B cell (primary cell): ENCODE measurements around the gene PRR33. TPM values are rescaled to one million over a fixed set of nuclear protein-coding genes. Genes with fewer than 3 reads are reported as not detected.

Experiments used
- ATAC-seq: fragments of 200-7000 bp; cut with Tn5 transposase; one replicate; pipeline ENCODE4 v1.10.0; 2021; ENCODE audit warnings: low read depth, mild to moderate bottlenecking, moderate number of reproducible peaks, moderate library complexity
- CTCF ChIA-PET: fragments of 350-600 bp; sonication (Branson Sonifier 250); formaldehyde crosslinking; loops from one replicate; lab custom pipeline; 2021; ENCODE audit warnings: antibody characterized with exemption, inconsistent platforms; lab: Charles Lee
- POLR2A ChIA-PET: fragments of 350-600 bp; sonication (Branson Sonifier 250); formaldehyde crosslinking; loops from one replicate; lab custom pipeline; 2021; ENCODE audit warnings: antibody characterized with exemption; lab: Charles Lee
- DNase-seq: peaks from one replicate; pipeline ENCODE4 v3.0.0; 2013
- H2AFZ ChIP-seq: 2 replicates; pipeline ENCODE4 v1.6.1; 2012; ENCODE audit warnings: mild to moderate bottlenecking, low read depth, low read length; ENCODE audit not compliant: insufficient read depth, poor library complexity, severe bottlenecking
- H3K27ac ChIP-seq, 2 donors: 1 replicate in 1 of 2; 2 replicates in 1 of 2; pipeline ENCODE4 v1.5.1; 2012 to 2013; ENCODE audit warnings: low read length in 2 of 2, mild to moderate bottlenecking in 2 of 2, moderate library complexity in 1 of 2
- H3K27me3 ChIP-seq, 4 experiments: fragments of 200-600 bp in 1 of 4; sonication (generic) in 1 of 4; replicated peaks in 1 of 4; 1 replicate in 2 of 4; 2 replicates in 2 of 4; pipeline versions ENCODE4 v1.6.1 to v1.7.0; 2013 to 2016; ENCODE audit warnings: low read length in 3 of 4, mild to moderate bottlenecking in 2 of 4, mixed read lengths in 1 of 4, moderate library complexity in 1 of 4; ENCODE audit not compliant: insufficient read depth in 4 of 4, control insufficient read depth in 3 of 4; ENCODE audit errors: control extremely low read depth in 1 of 4
- H3K36me3 ChIP-seq, 2 experiments: replicated peaks in 1 of 2; 1 replicate in 1 of 2; 2 replicates in 1 of 2; pipeline versions ENCODE4 v1.6.1 to v1.7.1; 2013; ENCODE audit warnings: low read length in 1 of 2; ENCODE audit not compliant: insufficient read depth in 2 of 2, control insufficient read depth in 1 of 2; ENCODE audit errors: control extremely low read depth in 1 of 2, extremely low read depth in 1 of 2
- H3K4me1 ChIP-seq, 2 donors: fragments of 200-600 bp in 1 of 2; sonication (generic) in 1 of 2; 1 replicate in 1 of 2; 2 replicates in 1 of 2; pipeline versions ENCODE4 v1.5.1 to v1.6.1; 2013 to 2017; ENCODE audit warnings: low read length in 2 of 2; ENCODE audit not compliant: control insufficient read depth in 2 of 2, insufficient read depth in 2 of 2
- H3K4me2 ChIP-seq: replicated peaks from 2 replicates; pipeline ENCODE3; 2012; ENCODE audit warnings: mild to moderate bottlenecking, low read depth, low read length; ENCODE audit not compliant: poor library complexity, severe bottlenecking
- H3K4me3 ChIP-seq, 5 experiments: fragments of 200-600 bp in 1 of 5; sonication (generic) in 1 of 5; 1 replicate in 3 of 5; 2 replicates in 2 of 5; pipeline versions ENCODE4 v1.5.1 to v1.7.0; 2011 to 2016; ENCODE audit warnings: low read length in 4 of 5, mild to moderate bottlenecking in 4 of 5, low read depth in 2 of 5, control low read depth in 1 of 5, moderate library complexity in 1 of 5; ENCODE audit not compliant: insufficient read depth in 1 of 5; ENCODE audit errors: control extremely low read depth in 1 of 5, extremely low read depth in 1 of 5
- H3K79me2 ChIP-seq: fragments of 200-600 bp; sonication (generic); one replicate; pipeline ENCODE4 v1.6.0; 2016; ENCODE audit warnings: low read length; ENCODE audit not compliant: control insufficient read depth, insufficient read depth
- H3K9ac ChIP-seq: fragments of 200-600 bp; sonication (generic); 2 replicates; pipeline ENCODE4 v1.6.1; 2017; ENCODE audit warnings: mild to moderate bottlenecking, low read length, moderate library complexity
- H3K9me3 ChIP-seq, 3 donors: one replicate each; pipeline versions ENCODE4 v1.6.1 to v1.7.1; 2013; ENCODE audit warnings: low read length in 2 of 3; ENCODE audit not compliant: control insufficient read depth in 2 of 3, insufficient read depth in 1 of 3; ENCODE audit errors: control extremely low read depth in 1 of 3
- H4K20me1 ChIP-seq: 2 replicates; pipeline ENCODE4 v1.6.0; 2012; ENCODE audit warnings: mild to moderate bottlenecking, low read length; ENCODE audit not compliant: insufficient read depth, control insufficient read depth, poor library complexity, severe bottlenecking
- H3K27ac Mint-ChIP-seq: one replicate; pipeline ENCODE4 v1.8.0; 2021; ENCODE audit warnings: mixed read lengths
- H3K27me3 Mint-ChIP-seq: one replicate; pipeline ENCODE4 v1.8.0; 2021; ENCODE audit warnings: mixed read lengths
- H3K4me1 Mint-ChIP-seq: one replicate; pipeline ENCODE4 v1.8.0; 2021; ENCODE audit warnings: mixed read lengths
- H3K4me3 Mint-ChIP-seq: one replicate; pipeline ENCODE4 v1.8.0; 2021; ENCODE audit warnings: mixed read lengths
- H3K9me3 Mint-ChIP-seq: one replicate; pipeline ENCODE4 v1.8.0; 2022; ENCODE audit warnings: mixed read lengths; ENCODE audit not compliant: insufficient read depth
- CTCF ChIP-seq: fragments of 200-600 bp; IDR thresholded peaks from one replicate; pipeline ENCODE4 v1.8.0; 2022; ENCODE audit warnings: antibody characterized with exemption, mild to moderate bottlenecking
- EZH2 ChIP-seq: IDR thresholded peaks from 2 replicates; pipeline ENCODE4 v1.6.1; 2012; ENCODE audit warnings: borderline replicate concordance, low read depth, mild to moderate bottlenecking, moderate library complexity, low read length; ENCODE audit not compliant: insufficient read depth, poor library complexity, severe bottlenecking
- WGBS: methylation state at CpG from one replicate; pipeline ENCODE4 v1.1.5; 2013; ENCODE audit warnings: missing lambda C conversion rate; ENCODE audit not compliant: insufficient coverage; 5-methylcytosine and 5-hydroxymethylcytosine counted together
- intact Hi-C: fragments of 100-400 bp; cut with micrococcal nuclease; formaldehyde crosslinking; loops from one replicate; pipeline ENCODE4 v1.10.0; 2022
- polyA plus RNA-seq: library from polyadenylated mRNA; depleted of rRNA; stranded (reverse); fragments of >200 nt; gene quantifications from 2 replicates; pipeline ENCODE4 v1.2.3, GENCODE V29; 2012
- total RNA-seq, 2 donors: library from RNA; stranded (reverse); fragments of 120-200 nt in 1 of 2; gene quantifications; 1 replicate in 1 of 2; 2 replicates in 1 of 2; pipeline versions ENCODE4 v1.2.3 to v1.2.4, GENCODE V29; 2013 to 2022

The PRR33 gene
- total and polyA plus RNA-seq, 2 donors (not counting 1 experiment from before 2014, with no cell fraction given) = not detected

- H3K4me1 ChIP-seq = peaks cover 35 to 76% of the 10 kb centered on the region in 2 donors
- WGBS = 63% methylated on average over 25 of the region's 25 CpGs
- Mint-ChIP-seq H3K27me3 (no peaks in the 10 kb centered on the region), H3K4me3 (peak overlapping the region; percentile 7), H3K27ac (peak overlapping the region; percentile 70), H3K4me1 (peaks cover 69% of the 10 kb centered on the region), H3K9me3 (no peaks in the 10 kb centered on the region)
- peaks cover 100% of the 10 kb centered on the region for H4K20me1 ChIP-seq
- no peak overlapping the region for H2AFZ ChIP-seq
- H3K9ac ChIP-seq = no peak overlapping the region
- H3K36me3 ChIP-seq = peaks cover 0 to 33% of the 10 kb centered on the region in 2 experiments
- ATAC-seq = peak; percentile 44
- peak overlapping the region in 1 of 2 donors; percentile 54 for H3K27ac ChIP-seq
- POLR2A ChIA-PET = no interaction called here
- intact Hi-C loops = no loop called here
- CTCF ChIA-PET = interaction anchor here (1.2 to 2.0 kb wide), 2 partner anchors 13 to 28 kb away, joined by 3 to 6 read pairs; no protein-coding TSS in a partner anchor
- peaks cover 100% of the 10 kb centered on the region for H3K79me2 ChIP-seq
- H3K27me3 ChIP-seq = no peaks in the 10 kb centered on the region
- H3K4me2 ChIP-seq = peak overlapping the region; percentile 43
- no peaks in the 10 kb centered on the region for H3K9me3 ChIP-seq
- no peak overlapping the region for H3K4me3 ChIP-seq
- TF ChIP-seq EZH2 = no peak
- TF ChIP-seq CTCF = no peak
- no peak for DNase-seq
These were observed 22.9 kb downstream of the PRR33 start for GRCh38 chr11:1868636-1869291.

GRCh38 chr11:1868056-1868635, 23.5 kb downstream of the PRR33 start:
- Histone ChIP-seq H3K4me3 (no peak overlapping the region), H3K36me3 (peaks cover 0 to 39% of the 10 kb centered on the region in 2 experiments), H3K4me1 (peaks cover 35 to 80% of the 10 kb centered on the region in 2 donors), H3K9me3 (no peaks in the 10 kb centered on the region), H3K27me3 (no peaks in the 10 kb centered on the region), H3K4me2 (peak overlapping the region; percentile 43), H3K79me2 (peaks cover 100% of the 10 kb centered on the region), H4K20me1 (peaks cover 100% of the 10 kb centered on the region), H3K9ac (no peak overlapping the region), H2AFZ (no peak overlapping the region), H3K27ac (peak overlapping the region in 1 of 2 donors; percentile 54)
- no peaks in the 10 kb centered on the region for H3K27me3 Mint-ChIP-seq
- no peak for ATAC-seq
- H3K9me3 Mint-ChIP-seq = no peaks in the 10 kb centered on the region
- CTCF ChIA-PET = no interaction called here
- intact Hi-C loops = no loop called here
- no peak for DNase-seq
- no peak overlapping the region for H3K27ac Mint-ChIP-seq
- TF ChIP-seq EZH2 = no peak
- TF ChIP-seq CTCF = no peak
- WGBS = 94% methylated on average over 12 of the region's 14 CpGs
- POLR2A ChIA-PET = interaction anchor here (2.1 kb wide), 1 partner anchor 15 kb away, joined by 5 read pairs; the partner anchor contains the start of gene LSP1
- H3K4me3 Mint-ChIP-seq = peak overlapping the region; percentile 19
- H3K4me1 Mint-ChIP-seq = peaks cover 66% of the 10 kb centered on the region
